Stomach (tissue), 9 donors: ENCODE measurements around the gene PTPRG. TPM values are rescaled to one million over a fixed set of nuclear protein-coding genes. Genes with fewer than 3 reads are reported as not detected.
A peak's percentile ranks its signal among the peaks of the same experiment; 100 is the strongest.

Experiments
- DNase-seq, 2 donors: peaks; one replicate each; pipeline versions ENCODE4 v3.0.0 to v3.0.0-alpha.2; 2013 to 2019
- H3K27ac ChIP-seq, 5 donors: fragments of 200-600 bp in 4 of 5; sonication (generic) in 4 of 5; one replicate each; pipeline ENCODE4 v1.5.1; 2013 to 2019; ENCODE audit warnings: mild to moderate bottlenecking in 1 of 5, moderate library complexity in 1 of 5
- H3K27me3 ChIP-seq, 3 donors: fragments of 200-600 bp; sonication (generic); one replicate each; pipeline ENCODE4 v1.5.1; 2017 to 2019; ENCODE audit warnings: mixed run types in 1 of 3
- H3K36me3 ChIP-seq, 4 donors: fragments of 200-600 bp; sonication (generic); 1 replicate in 3 of 4; 2 replicates in 1 of 4; pipeline ENCODE4 v1.5.1; 2016 to 2019
- H3K4me1 ChIP-seq, 4 donors: fragments of 200-600 bp; sonication (generic); one replicate each; pipeline ENCODE4 v1.5.1; 2016 to 2019
- H3K4me3 ChIP-seq, 4 donors: fragments of 200-600 bp; sonication (generic) in 3 of 4; one replicate each; pipeline ENCODE4 v1.5.1; 2016 to 2019; ENCODE audit warnings: mild to moderate bottlenecking in 1 of 4
- H3K9me3 ChIP-seq, 4 donors: fragments of 200-600 bp; sonication (generic); one replicate each; pipeline ENCODE4 v1.5.1; 2016 to 2019
- CTCF ChIP-seq, 7 experiments: fragments of 450-650 bp in 4 of 7; fragments of 200-600 bp in 3 of 7; sonication (generic) in 3 of 7; IDR thresholded peaks; one replicate each; pipeline ENCODE4 v1.5.1; 2016 to 2019; ENCODE audit warnings: antibody characterized with exemption in 7 of 7, control low read depth in 2 of 7, mild to moderate bottlenecking in 1 of 7
- EP300 ChIP-seq: sonication (generic); formaldehyde crosslinking; IDR thresholded peaks from one replicate; pipeline ENCODE4 v1.6.1; 2017; ENCODE audit warnings: antibody characterized with exemption
- POLR2A ChIP-seq, 4 donors: fragments of 450-650 bp; IDR thresholded peaks; one replicate each; pipeline ENCODE4 v1.6.1; 2016; ENCODE audit warnings: antibody characterized with exemption in 4 of 4, control low read depth in 2 of 4, mild to moderate bottlenecking in 1 of 4, moderate library complexity in 1 of 4
- POLR2AphosphoS5 ChIP-seq, 3 donors: sonication (generic); formaldehyde crosslinking; IDR thresholded peaks; one replicate each; pipeline ENCODE4 v1.6.1; 2016; ENCODE audit warnings: antibody characterized with exemption in 3 of 3
- WGBS, 5 donors: extraction: QIAGEN DNeasy Blood & Tissue Kit in 3 of 5; methylation state at CpG; one replicate each; pipeline versions ENCODE4 v1.1.5 to v1.1.7; 2013 to 2018; 5-methylcytosine and 5-hydroxymethylcytosine counted together
- intact Hi-C: fragments of 100-400 bp; cut with DNase I; formaldehyde crosslinking; loops from one replicate; pipeline ENCODE4 v1.15.1; 2023; ENCODE audit warnings: low total_unique reads
- polyA plus RNA-seq, 3 donors: library from polyadenylated mRNA; stranded (reverse); fragments of 200-250 nt; gene quantifications; one replicate each; pipeline ENCODE4 v1.2.3, GENCODE V29; 2013
- total RNA-seq, 5 donors: library from RNA; depleted of rRNA; stranded (reverse); fragments of >200 nt; gene quantifications; one replicate each; pipeline versions ENCODE4 v1.1.0 to v1.2.3, GENCODE V29; 2014 to 2016
- donor health status: healthy with polysubstance abuse.
- donor health status: Bipolar disorder and iron deficiency.
- donor health status: healthy.

The PTPRG gene
- total and polyA plus RNA-seq, 8 donors: 2.4 to 96.0 (median 22.0) TPM

DNA sequence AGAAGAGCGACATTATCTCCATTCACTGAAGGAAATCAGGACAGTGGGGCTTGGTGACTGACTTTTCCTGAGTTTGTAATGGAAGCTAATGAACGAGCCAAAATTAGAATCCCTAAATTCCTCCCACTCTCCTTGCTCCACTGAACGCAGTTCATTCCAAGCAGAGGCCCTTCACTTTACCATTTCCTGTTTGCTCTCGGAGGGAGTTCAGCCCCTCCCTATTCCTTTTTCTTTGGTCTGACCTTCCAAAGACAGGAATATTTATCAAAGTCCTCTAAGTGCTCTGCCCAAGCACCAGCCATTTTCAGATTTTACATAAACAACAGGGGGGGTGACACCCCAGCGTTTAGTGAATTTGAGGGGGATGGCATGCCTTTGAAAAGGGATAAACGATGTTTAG lies 24.0 kb upstream of the PTPRG start:
- Histone ChIP-seq H3K27me3 (no peaks in the 10 kb centered on the region), H3K27ac (no peak overlapping the region), H3K4me1 (peaks cover 0 to 7% (median 3%) of the 10 kb centered on the region in 4 donors), H3K9me3 (no peaks in the 10 kb centered on the region), H3K36me3 (no peaks in the 10 kb centered on the region), H3K4me3 (no peak overlapping the region)
- 19 to 27% (median 23%) methylated on average over 6 of the region's 6 CpGs for WGBS, 5 donors
- DNase-seq: peak in 1 of 2 donors; percentile 64
- intact Hi-C loops: no loop called here
- TF ChIP-seq CTCF (IDR thresholded peaks at IDR 0.05): no peak
- no peak for TF ChIP-seq EP300
- TF ChIP-seq POLR2A (IDR thresholded peaks at IDR 0.05): no peak
- TF ChIP-seq POLR2AphosphoS5 (IDR thresholded peaks at IDR 0.05): peak in 1 of 3 donors; percentile 11

DNA sequence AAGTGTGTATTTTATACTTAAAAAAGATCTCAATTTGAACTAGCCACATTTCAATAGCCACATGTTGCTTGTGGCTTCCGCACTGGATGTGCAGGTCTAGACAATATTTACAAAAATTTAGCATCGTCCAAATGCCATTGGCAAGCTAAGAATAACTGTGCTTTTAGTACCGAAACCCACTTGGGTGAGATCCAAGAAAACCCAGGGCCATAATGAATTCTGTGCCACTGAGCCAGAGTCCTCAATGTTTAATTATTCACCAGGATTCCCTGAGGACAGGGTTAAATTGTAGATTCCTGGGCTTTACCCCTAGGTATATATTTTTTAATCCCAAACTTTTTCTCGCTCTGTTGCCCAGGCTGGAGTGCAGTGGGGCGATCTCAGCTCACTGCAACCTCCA lies 22.9 kb upstream of the PTPRG start:
- no peaks in the 10 kb centered on the region for H3K9me3 ChIP-seq
- H3K36me3 ChIP-seq: no peaks in the 10 kb centered on the region
- 83 to 90% (median 86%) methylated on average over 5 of the region's 5 CpGs for WGBS, 5 donors
- H3K27me3 ChIP-seq: no peaks in the 10 kb centered on the region
- intact Hi-C loops: no loop called here
- TF ChIP-seq POLR2A (IDR thresholded peaks at IDR 0.05) (no peak), CTCF (IDR thresholded peaks at IDR 0.05) (no peak)
- no peak for DNase-seq
- H3K4me1 ChIP-seq: peaks cover 0 to 7% (median 3%) of the 10 kb centered on the region in 4 donors
- no peak overlapping the region for H3K4me3 ChIP-seq
- H3K27ac ChIP-seq: no peak overlapping the region

GRCh38 chr3:61541694-61542093 lies 19.7 kb upstream of the PTPRG start:
- Histone ChIP-seq H3K36me3 (no peaks in the 10 kb centered on the region), H3K27ac (no peak overlapping the region), H3K4me1 (peaks cover 0 to 7% (median 3%) of the 10 kb centered on the region in 4 donors), H3K4me3 (no peak overlapping the region), H3K9me3 (no peaks in the 10 kb centered on the region), H3K27me3 (no peaks in the 10 kb centered on the region)
- no peak for DNase-seq
- intact Hi-C loops: no loop called here
- TF ChIP-seq POLR2A (IDR thresholded peaks at IDR 0.05) (no peak), CTCF (IDR thresholded peaks at IDR 0.05) (no peak), EP300 (no peak), POLR2AphosphoS5 (IDR thresholded peaks at IDR 0.05) (no peak)
- 53 to 69% (median 61%) methylated on average over 4 of the region's 4 CpGs for WGBS, 5 donors

- no peak for DNase-seq
- intact Hi-C loops: no loop called here
- H3K36me3 ChIP-seq: no peaks in the 10 kb centered on the region
- 79 to 85% (median 84%) methylated on average over 2 of the region's 2 CpGs for WGBS, 5 donors
- H3K4me3 ChIP-seq: no peak overlapping the region
- H3K9me3 ChIP-seq: no peaks in the 10 kb centered on the region
- peaks cover 0 to 7% (median 3%) of the 10 kb centered on the region in 4 donors for H3K4me1 ChIP-seq
- TF ChIP-seq POLR2AphosphoS5 (IDR thresholded peaks at IDR 0.05): no peak
- TF ChIP-seq CTCF (IDR thresholded peaks at IDR 0.05): no peak
- TF ChIP-seq EP300: no peak
- H3K27ac ChIP-seq: no peak overlapping the region
- H3K27me3 ChIP-seq: no peaks in the 10 kb centered on the region
Measured at GRCh38 chr3:61545716-61546115, 15.7 kb upstream of the PTPRG start.
